Activated CD4-positive, alpha-beta T cell treated with anti-CD3 and anti-CD28 coated beads for 36 hours (primary cell): Measurements from ENCODE around the gene CDC42EP4. TPM values are rescaled to one million over a fixed set of nuclear protein-coding genes. Genes with fewer than 3 reads are reported as not detected.

Experiments
- ATAC-seq: fragments of 200-7000 bp; cut with Tn5 transposase; one replicate; pipeline ENCODE4 v1.10.0; 2021; ENCODE audit warnings: mild to moderate bottlenecking, moderate library complexity
- CTCF ChIA-PET: fragments of 350-600 bp; sonication (Branson Sonifier 250); formaldehyde crosslinking; loops from one replicate; lab custom pipeline; 2021; ENCODE audit warnings: antibody characterized with exemption; lab: Charles Lee
- POLR2A ChIA-PET: fragments of 350-600 bp; sonication (Branson Sonifier 250); formaldehyde crosslinking; loops from one replicate; lab custom pipeline; 2021; ENCODE audit warnings: antibody characterized with exemption, inconsistent platforms; lab: Charles Lee
- DNase-seq: peaks from one replicate; pipeline ENCODE4 v3.0.0-alpha.2; 2020
- H3K27ac Mint-ChIP-seq: one replicate; pipeline ENCODE4 v1.8.0; 2021; ENCODE audit warnings: mixed read lengths
- H3K27me3 Mint-ChIP-seq: one replicate; pipeline ENCODE4 v1.8.0; 2021; ENCODE audit warnings: mixed read lengths
- H3K36me3 Mint-ChIP-seq: one replicate; pipeline ENCODE4 v1.8.0; 2021; ENCODE audit warnings: low read depth, mixed read lengths
- H3K4me1 Mint-ChIP-seq: one replicate; pipeline ENCODE4 v1.8.0; 2021; ENCODE audit warnings: mixed read lengths
- H3K4me3 Mint-ChIP-seq: one replicate; pipeline ENCODE4 v1.8.0; 2021; ENCODE audit warnings: mild to moderate bottlenecking, moderate library complexity, mixed read lengths
- H3K9me3 Mint-ChIP-seq: one replicate; pipeline ENCODE4 v1.8.0; 2021; ENCODE audit warnings: low read depth, mixed read lengths
- intact Hi-C, 2 experiments: fragments of 100-400 bp; cut with DNase I in 1 of 2; cut with micrococcal nuclease in 1 of 2; formaldehyde crosslinking; loops; one replicate each; pipeline versions ENCODE4 v1.14.2 to v1.15.1; 2022 to 2024; cut with DNase I, micrococcal nuclease
- total RNA-seq, 2 experiments: library from RNA; stranded (reverse); gene quantifications; one replicate each; pipeline ENCODE4 v1.2.3, GENCODE V29; 2021

CDC42EP4 gene
- total RNA-seq, 2 experiments from 2014 or later, result 0.87 to 0.91 TPM

- ChIA-PET POLR2A (no interaction called here), CTCF (no interaction called here)
- Mint-ChIP-seq H3K9me3 (no peaks in the 10 kb centered on the region), H3K27me3 (no peaks in the 10 kb centered on the region), H3K36me3 (no peaks in the 10 kb centered on the region), H3K27ac (no peak overlapping the region), H3K4me1 (peaks cover 12% of the 10 kb centered on the region), H3K4me3 (no peak overlapping the region)
- ATAC-seq (no peak), DNase-seq (no peak)
- intact Hi-C loops, result no loop called here
These were observed 19.7 kb downstream of the CDC42EP4 start for GRCh38 chr17:73292031-73292531.

GRCh38 chr17:73291260-73291801 lies 20.5 kb downstream of the CDC42EP4 start:
- H3K9me3 Mint-ChIP-seq, result no peaks in the 10 kb centered on the region
- no peak overlapping the region for H3K27ac Mint-ChIP-seq
- no peak overlapping the region for H3K4me3 Mint-ChIP-seq
- intact Hi-C loops, result no loop called here
- ATAC-seq (no peak), DNase-seq (no peak)
- CTCF ChIA-PET, result interaction anchor here (1.4 kb wide), 1 partner anchor 78 kb away, joined by 4 read pairs; no protein-coding TSS in a partner anchor
- peaks cover 12% of the 10 kb centered on the region for H3K4me1 Mint-ChIP-seq
- POLR2A ChIA-PET, result no interaction called here
- no peaks in the 10 kb centered on the region for H3K36me3 Mint-ChIP-seq
- H3K27me3 Mint-ChIP-seq, result no peaks in the 10 kb centered on the region

- Mint-ChIP-seq H3K27me3 (no peaks in the 10 kb centered on the region), H3K27ac (no peak overlapping the region), H3K36me3 (no peaks in the 10 kb centered on the region), H3K9me3 (no peaks in the 10 kb centered on the region), H3K4me1 (peaks cover 12% of the 10 kb centered on the region), H3K4me3 (no peak overlapping the region)
- intact Hi-C loops, result no loop called here
- CTCF ChIA-PET, result interaction anchor here (1.4 kb wide), 1 partner anchor 79 kb away, joined by 4 read pairs; no protein-coding TSS in a partner anchor
- no peak for ATAC-seq
- POLR2A ChIA-PET, result no interaction called here
- DNase-seq, result no peak
These were observed 21.2 kb downstream of the CDC42EP4 start for GRCh38 chr17:73290399-73291259.

GRCh38 chr17:73289549-73290254 lies 22.1 kb downstream of the CDC42EP4 start:
- no peak for DNase-seq
- Mint-ChIP-seq H3K9me3 (no peaks in the 10 kb centered on the region), H3K4me1 (peaks cover 12% of the 10 kb centered on the region), H3K4me3 (no peak overlapping the region), H3K36me3 (no peaks in the 10 kb centered on the region), H3K27me3 (no peaks in the 10 kb centered on the region), H3K27ac (no peak overlapping the region)
- POLR2A ChIA-PET, result no interaction called here
- intact Hi-C loops, result no loop called here
- ATAC-seq, result no peak
- CTCF ChIA-PET, result interaction anchor here (1.4 kb wide), 1 partner anchor 80 kb away, joined by 4 read pairs; no protein-coding TSS in a partner anchor

GRCh38 chr17:73288534-73289302 lies 23.1 kb downstream of the CDC42EP4 start:
- H3K27ac Mint-ChIP-seq, result no peak overlapping the region
- DNase-seq (no peak), ATAC-seq (no peak)
- H3K4me3 Mint-ChIP-seq, result no peak overlapping the region
- CTCF ChIA-PET, result interaction anchor here (0.7 kb wide), 1 partner anchor 99 kb away, joined by 3 read pairs; no protein-coding TSS in a partner anchor
- intact Hi-C loops, result no loop called here
- no peaks in the 10 kb centered on the region for H3K36me3 Mint-ChIP-seq
- peaks cover 12% of the 10 kb centered on the region for H3K4me1 Mint-ChIP-seq
- H3K9me3 Mint-ChIP-seq, result no peaks in the 10 kb centered on the region
- H3K27me3 Mint-ChIP-seq, result no peaks in the 10 kb centered on the region
- POLR2A ChIA-PET, result no interaction called here

DNA sequence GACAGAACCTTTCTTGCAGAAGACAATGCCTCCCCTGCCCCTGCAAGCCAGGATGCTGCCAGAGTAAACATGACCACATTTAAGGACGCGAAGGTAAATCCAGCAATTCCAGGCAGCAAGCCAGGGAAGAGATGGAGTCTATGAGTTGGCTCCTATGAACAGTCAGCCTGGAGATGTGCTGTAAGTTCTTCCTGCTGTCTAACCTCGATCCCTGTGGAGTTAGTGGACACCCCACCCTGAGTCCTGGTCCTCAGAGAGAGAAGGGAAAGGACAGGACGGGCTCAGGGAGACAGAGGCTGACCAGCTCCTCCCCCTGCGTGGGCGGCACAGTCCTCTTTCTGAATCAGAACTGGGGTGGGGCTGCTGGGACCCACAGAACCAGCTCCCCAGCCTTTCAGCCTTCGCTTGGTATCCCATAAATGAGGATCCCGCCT lies 24.9 kb downstream of the CDC42EP4 start:
- intact Hi-C loops, result no loop called here
- H3K4me3 Mint-ChIP-seq, result no peak overlapping the region
- DNase-seq (no peak), ATAC-seq (no peak)
- H3K4me1 Mint-ChIP-seq, result peaks cover 12% of the 10 kb centered on the region
- no peaks in the 10 kb centered on the region for H3K9me3 Mint-ChIP-seq
- ChIA-PET POLR2A (no interaction called here), CTCF (interaction anchor here (0.8 kb wide), 1 partner anchor 83 kb away, joined by 3 read pairs; no protein-coding TSS in a partner anchor)
- H3K36me3 Mint-ChIP-seq, result no peaks in the 10 kb centered on the region
- no peak overlapping the region for H3K27ac Mint-ChIP-seq
- H3K27me3 Mint-ChIP-seq, result no peaks in the 10 kb centered on the region

DNA sequence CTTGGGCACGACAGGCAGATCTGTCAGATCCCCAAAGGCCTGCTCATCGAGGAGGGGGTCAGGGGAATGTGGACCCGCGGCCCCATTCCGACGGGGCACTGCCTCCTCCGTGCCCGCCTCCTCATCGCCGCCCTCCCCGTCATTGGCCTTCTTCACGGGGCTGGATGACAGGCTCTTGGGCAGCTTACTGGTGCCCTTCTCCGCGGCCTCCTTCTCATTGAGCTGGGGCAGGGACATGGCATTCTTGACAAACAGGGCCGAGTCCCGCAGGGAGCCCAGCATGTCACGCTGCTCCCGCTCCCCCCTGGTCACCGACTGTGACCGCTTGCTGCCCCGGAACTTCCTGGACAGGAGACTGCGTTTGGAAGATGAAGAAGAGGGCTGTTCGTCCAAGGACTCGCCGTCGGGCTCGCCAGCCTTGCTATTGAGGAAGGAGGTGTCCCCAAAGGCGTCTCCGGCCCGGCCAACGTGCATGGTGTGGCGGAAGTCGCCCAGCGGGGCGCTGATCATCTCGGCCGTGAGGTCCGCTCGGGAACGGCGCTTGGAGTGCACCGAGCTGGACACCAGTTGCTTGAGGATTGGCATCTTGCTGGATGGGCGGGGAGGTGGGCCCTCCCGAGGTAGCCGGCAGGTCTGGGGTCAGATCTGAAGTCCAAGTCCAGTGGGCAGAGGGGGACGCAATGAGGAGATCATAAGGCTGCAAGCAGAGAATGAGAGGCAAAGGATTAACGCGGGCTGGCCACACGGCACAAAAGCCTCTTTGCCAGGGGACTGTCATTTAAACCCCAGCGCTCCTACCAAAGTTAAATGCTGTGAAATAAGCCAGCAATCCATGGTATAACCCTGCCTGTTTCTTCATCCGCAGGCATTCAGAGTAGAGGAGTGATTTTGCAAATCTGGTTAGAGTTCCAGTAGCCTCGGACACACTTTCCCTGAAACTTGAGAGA lies 25.6 kb downstream of the CDC42EP4 start:
- H3K27ac Mint-ChIP-seq, result no peak overlapping the region
- H3K36me3 Mint-ChIP-seq, result no peaks in the 10 kb centered on the region
- intact Hi-C loops, result no loop called here
- no peaks in the 10 kb centered on the region for H3K27me3 Mint-ChIP-seq
- DNase-seq, result no peak
- POLR2A ChIA-PET, result no interaction called here
- H3K9me3 Mint-ChIP-seq, result no peaks in the 10 kb centered on the region
- no peak for ATAC-seq
- H3K4me3 Mint-ChIP-seq, result no peak overlapping the region
- H3K4me1 Mint-ChIP-seq, result peaks cover 9% of the 10 kb centered on the region
- CTCF ChIA-PET, result no interaction called here

- H3K36me3 Mint-ChIP-seq, result no peaks in the 10 kb centered on the region
- no peak overlapping the region for H3K27ac Mint-ChIP-seq
- DNase-seq, result no peak
- intact Hi-C loops, result no loop called here
- no peak overlapping the region for H3K4me3 Mint-ChIP-seq
- no peaks in the 10 kb centered on the region for H3K27me3 Mint-ChIP-seq
- ChIA-PET CTCF (no interaction called here), POLR2A (no interaction called here)
- no peaks in the 10 kb centered on the region for H3K9me3 Mint-ChIP-seq
- no peak for ATAC-seq
- peaks cover 2% of the 10 kb centered on the region for H3K4me1 Mint-ChIP-seq
These were observed 26.2 kb downstream of the CDC42EP4 start for GRCh38 chr17:73285603-73285908.

- ChIA-PET CTCF (no interaction called here), POLR2A (no interaction called here)
- intact Hi-C loops, result no loop called here
- no peak for ATAC-seq
- H3K4me3 Mint-ChIP-seq, result no peak overlapping the region
- no peaks in the 10 kb centered on the region for H3K27me3 Mint-ChIP-seq
- H3K9me3 Mint-ChIP-seq, result no peaks in the 10 kb centered on the region
- H3K27ac Mint-ChIP-seq, result no peak overlapping the region
- DNase-seq, result no peak
- no peaks in the 10 kb centered on the region for H3K4me1 Mint-ChIP-seq
- H3K36me3 Mint-ChIP-seq, result no peaks in the 10 kb centered on the region
These were observed 26.7 kb downstream of the CDC42EP4 start for GRCh38 chr17:73284906-73285602.

GRCh38 chr17:73284354-73284753 lies 27.4 kb downstream of the CDC42EP4 start:
- ChIA-PET POLR2A (no interaction called here), CTCF (interaction anchor here (0.5 to 0.6 kb wide), 2 partner anchors 23 to 97 kb away, joined by 3 to 4 read pairs; no protein-coding TSS in a partner anchor)
- no peak overlapping the region for H3K27ac Mint-ChIP-seq
- DNase-seq (no peak), ATAC-seq (no peak)
- H3K4me1 Mint-ChIP-seq, result no peaks in the 10 kb centered on the region
- H3K9me3 Mint-ChIP-seq, result no peaks in the 10 kb centered on the region
- no peak overlapping the region for H3K4me3 Mint-ChIP-seq
- intact Hi-C loops, result no loop called here
- no peaks in the 10 kb centered on the region for H3K27me3 Mint-ChIP-seq
- no peaks in the 10 kb centered on the region for H3K36me3 Mint-ChIP-seq
